Vagina (tissue), 2 donors: Measurements from ENCODE around the gene KIR3DL1.
"Not testable (repeated sequence)": the region's sequence is repeated elsewhere in the genome, so short reads cannot be mapped to it uniquely, and the experiment has no call there.

Source experiments
- POLR2A ChIP-seq, 2 donors: fragments of 450-650 bp; IDR thresholded peaks; one replicate each; pipeline ENCODE4 v1.6.1; 2017; ENCODE audit warnings: antibody characterized with exemption in 2 of 2, mild to moderate bottlenecking in 2 of 2, moderate library complexity in 2 of 2
- POLR2AphosphoS5 ChIP-seq, 2 donors: sonication (generic); formaldehyde crosslinking; IDR thresholded peaks; one replicate each; pipeline ENCODE4 v1.9.0; 2017; ENCODE audit warnings: antibody characterized with exemption in 2 of 2, mild to moderate bottlenecking in 2 of 2, low read depth in 1 of 2; ENCODE audit not compliant: insufficient read depth in 1 of 2
- TF ChIP-seq, protein P1 (sequence below), 3 experiments: fragments of 450-650 bp in 2 of 3; fragments of 200-600 bp in 1 of 3; sonication (generic) in 1 of 3; IDR thresholded peaks; one replicate each; pipeline ENCODE4 v1.5.1; 2017 to 2019; ENCODE audit warnings: antibody characterized with exemption in 3 of 3, mild to moderate bottlenecking in 2 of 3, moderate library complexity in 2 of 3

DNA sequence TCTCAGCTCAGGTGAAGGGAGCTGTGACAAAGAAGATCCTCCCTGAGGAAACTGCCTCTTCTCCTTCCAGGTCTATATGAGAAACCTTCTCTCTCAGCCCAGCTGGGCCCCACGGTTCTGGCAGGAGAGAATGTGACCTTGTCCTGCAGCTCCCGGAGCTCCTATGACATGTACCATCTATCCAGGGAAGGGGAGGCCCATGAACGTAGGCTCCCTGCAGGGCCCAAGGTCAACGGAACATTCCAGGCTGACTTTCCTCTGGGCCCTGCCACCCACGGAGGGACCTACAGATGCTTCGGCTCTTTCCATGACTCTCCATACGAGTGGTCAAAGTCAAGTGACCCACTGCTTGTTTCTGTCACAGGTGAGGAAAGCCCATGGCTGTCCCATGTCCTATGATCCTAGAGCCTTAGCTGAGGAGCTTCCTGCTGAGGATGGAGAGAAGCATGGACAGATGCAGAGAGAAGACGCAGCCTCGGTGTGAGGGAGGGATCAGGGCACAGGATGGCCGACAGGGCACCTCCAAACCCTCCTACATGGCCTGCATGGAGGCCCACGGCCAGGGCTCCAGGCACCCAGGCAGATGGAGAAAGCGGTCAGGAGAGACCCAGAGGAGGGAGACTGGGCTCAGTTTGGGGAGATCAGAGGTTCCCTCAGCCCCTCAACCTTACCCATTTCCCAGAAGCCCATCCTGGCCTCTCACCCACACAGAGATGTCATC lies 41.0 kb upstream of the KIR3DL1 start:
- TF ChIP-seq, protein P1, sequence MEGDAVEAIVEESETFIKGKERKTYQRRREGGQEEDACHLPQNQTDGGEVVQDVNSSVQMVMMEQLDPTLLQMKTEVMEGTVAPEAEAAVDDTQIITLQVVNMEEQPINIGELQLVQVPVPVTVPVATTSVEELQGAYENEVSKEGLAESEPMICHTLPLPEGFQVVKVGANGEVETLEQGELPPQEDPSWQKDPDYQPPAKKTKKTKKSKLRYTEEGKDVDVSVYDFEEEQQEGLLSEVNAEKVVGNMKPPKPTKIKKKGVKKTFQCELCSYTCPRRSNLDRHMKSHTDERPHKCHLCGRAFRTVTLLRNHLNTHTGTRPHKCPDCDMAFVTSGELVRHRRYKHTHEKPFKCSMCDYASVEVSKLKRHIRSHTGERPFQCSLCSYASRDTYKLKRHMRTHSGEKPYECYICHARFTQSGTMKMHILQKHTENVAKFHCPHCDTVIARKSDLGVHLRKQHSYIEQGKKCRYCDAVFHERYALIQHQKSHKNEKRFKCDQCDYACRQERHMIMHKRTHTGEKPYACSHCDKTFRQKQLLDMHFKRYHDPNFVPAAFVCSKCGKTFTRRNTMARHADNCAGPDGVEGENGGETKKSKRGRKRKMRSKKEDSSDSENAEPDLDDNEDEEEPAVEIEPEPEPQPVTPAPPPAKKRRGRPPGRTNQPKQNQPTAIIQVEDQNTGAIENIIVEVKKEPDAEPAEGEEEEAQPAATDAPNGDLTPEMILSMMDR (IDR thresholded peaks at IDR 0.05): not testable (repeated sequence)
- not testable (repeated sequence) for TF ChIP-seq POLR2AphosphoS5 (IDR thresholded peaks at IDR 0.05; ENCODE audit: insufficient read depth in 1 of 2, low read depth in 1 of 2); POLR2A (IDR thresholded peaks at IDR 0.05)
